IMR-90 (cell line): ENCODE data around the gene TMEM9B. TPM values are rescaled to one million over a fixed set of nuclear protein-coding genes. Genes with fewer than 3 reads are reported as not detected.

ENCODE experiments used
- ATAC-seq: fragments of 200-7000 bp; cut with Tn5 transposase; 2 replicates; pipeline ENCODE4 v1.9.1; 2020; ENCODE audit warnings: low read depth, mild to moderate bottlenecking, moderate library complexity
- BruUV-seq: library from RNA; stranded (reverse); fragments of 400-500 nt; replicated peaks from 2 replicates; lab custom pipeline; 2021; lab: Mats Ljungman, UMichigan
- CTCF ChIA-PET: fragments of 300-600 bp; formaldehyde crosslinking; extraction: SDS; loops from one replicate; lab custom pipeline; 2021; ENCODE audit warnings: antibody characterized with exemption; lab: Yijun Ruan, JAX
- POLR2A ChIA-PET: fragments of 300-600 bp; sonication (Branson Sonifier 250); formaldehyde crosslinking; loops from one replicate; lab custom pipeline; 2022; ENCODE audit warnings: antibody characterized with exemption; ENCODE audit not compliant: unreplicated experiment; lab: Charles Lee
- DNase-seq: peaks from one replicate; pipeline ENCODE4 v3.0.0; 2013
- H2AFZ ChIP-seq: replicated peaks from 2 replicates; pipeline ENCODE3; 2013; ENCODE audit warnings: low read length, mild to moderate bottlenecking; ENCODE audit not compliant: poor library complexity
- H2AK5ac ChIP-seq: 2 replicates; pipeline ENCODE4 v1.6.1; 2013; ENCODE audit warnings: low read depth, low read length, inconsistent platforms
- H2AK9ac ChIP-seq: replicated peaks from 2 replicates; pipeline ENCODE3; 2013; ENCODE audit warnings: mild to moderate bottlenecking, low read depth, low read length, moderate library complexity; ENCODE audit not compliant: poor library complexity
- H2BK120ac ChIP-seq: 2 replicates; pipeline ENCODE4 v1.6.1; 2013; ENCODE audit warnings: low read depth, low read length, inconsistent platforms
- H2BK15ac ChIP-seq: 3 replicates; pipeline ENCODE4 v1.6.1; 2013; ENCODE audit warnings: low read depth, low read length, inconsistent platforms
- H2BK20ac ChIP-seq: 2 replicates; pipeline ENCODE4 v1.6.1; 2013; ENCODE audit warnings: low read depth, mild to moderate bottlenecking, inconsistent platforms, low read length, moderate library complexity
- H2BK5ac ChIP-seq: 2 replicates; pipeline ENCODE4 v1.6.1; 2013; ENCODE audit warnings: mild to moderate bottlenecking, low read depth, low read length, inconsistent platforms; ENCODE audit not compliant: poor library complexity, severe bottlenecking
- H3K14ac ChIP-seq: replicated peaks from 2 replicates; pipeline ENCODE4 v1.6.1; 2013; ENCODE audit warnings: low read depth, low read length, inconsistent platforms
- H3K18ac ChIP-seq: 2 replicates; pipeline ENCODE4 v1.6.1; 2013; ENCODE audit warnings: low read depth, low read length, control low read depth
- H3K23ac ChIP-seq: 2 replicates; pipeline ENCODE4 v1.6.1; 2013; ENCODE audit warnings: low read depth, low read length, inconsistent platforms
- H3K27ac ChIP-seq: 2 replicates; pipeline ENCODE4 v1.5.1; 2013; ENCODE audit warnings: mild to moderate bottlenecking, control low read depth, low read length; ENCODE audit not compliant: insufficient read depth
- H3K27me3 ChIP-seq: 2 replicates; pipeline ENCODE4 v1.6.1; 2013; ENCODE audit warnings: low read length; ENCODE audit not compliant: control insufficient read depth, insufficient read depth
- H3K36me3 ChIP-seq: 2 replicates; pipeline ENCODE4 v1.6.1; 2013; ENCODE audit warnings: low read length, mixed read lengths; ENCODE audit not compliant: control insufficient read depth, insufficient read depth
- H3K4ac ChIP-seq: 2 replicates; pipeline ENCODE4 v1.6.1; 2013; ENCODE audit warnings: low read depth, low read length, inconsistent platforms
- H3K4me1 ChIP-seq: 2 replicates; pipeline ENCODE4 v1.6.1; 2013; ENCODE audit warnings: low read length, mixed read lengths; ENCODE audit not compliant: control insufficient read depth, insufficient read depth
- H3K4me2 ChIP-seq: 2 replicates; pipeline ENCODE4 v1.6.1; 2013; ENCODE audit warnings: low read depth, mild to moderate bottlenecking, control low read depth, low read length, moderate library complexity
- H3K4me3 ChIP-seq: 2 replicates; pipeline ENCODE4 v1.5.1; 2013; ENCODE audit warnings: low read depth, mild to moderate bottlenecking, control low read depth, low read length, moderate library complexity; ENCODE audit not compliant: insufficient read depth
- H3K56ac ChIP-seq: 2 replicates; pipeline ENCODE4 v1.6.1; 2013; ENCODE audit warnings: low read length, inconsistent platforms; ENCODE audit not compliant: insufficient read depth; ENCODE audit errors: extremely low read depth
- H3K79me1 ChIP-seq, 2 experiments: 2 replicates each; pipeline ENCODE4 v1.6.1; 2013; ENCODE audit warnings: low read length in 2 of 2, inconsistent platforms in 1 of 2, low read depth in 1 of 2
- H3K9ac ChIP-seq: 2 replicates; pipeline ENCODE4 v1.6.1; 2013; ENCODE audit warnings: low read depth, low read length, control low read depth
- H3K9me1 ChIP-seq: 2 replicates; pipeline ENCODE4 v1.6.1; 2013; ENCODE audit warnings: low read length, inconsistent platforms; ENCODE audit not compliant: insufficient read depth
- H3K9me3 ChIP-seq: 2 replicates; pipeline ENCODE4 v1.6.1; 2013; ENCODE audit warnings: low read length; ENCODE audit not compliant: control insufficient read depth, insufficient read depth
- H4K20me1 ChIP-seq: 2 replicates; pipeline ENCODE4 v1.6.1; 2013; ENCODE audit warnings: low read length, inconsistent platforms; ENCODE audit not compliant: insufficient read depth
- H4K5ac ChIP-seq: 2 replicates; pipeline ENCODE4 v1.6.1; 2013; ENCODE audit warnings: mild to moderate bottlenecking, low read depth, low read length, control low read depth
- H4K8ac ChIP-seq, 2 experiments: 2 replicates each; pipeline ENCODE4 v1.6.1; 2013; ENCODE audit warnings: low read depth in 2 of 2, low read length in 2 of 2, control low read depth in 1 of 2, inconsistent platforms in 1 of 2
- H4K91ac ChIP-seq: 2 replicates; pipeline ENCODE4 v1.6.1; 2013; ENCODE audit warnings: low read depth, low read length, inconsistent platforms; ENCODE audit not compliant: insufficient read depth
- NFE2L2 ChIP-seq: fragments of 150-350 bp; IDR thresholded peaks from 2 replicates; pipeline ENCODE4 v1.6.1; 2016; ENCODE audit warnings: low read depth, mild to moderate bottlenecking, low read length
- WGBS, 2 experiments: methylation state at CpG; one replicate each; pipeline versions ENCODE4 v1.1.5 to v1.1.7; 2013; ENCODE audit warnings: missing lambda C conversion rate in 2 of 2; ENCODE audit not compliant: insufficient read length in 1 of 2; ENCODE audit errors: extremely low coverage in 2 of 2; 5-methylcytosine and 5-hydroxymethylcytosine counted together
- dilution Hi-C: fragments of 300-500 bp; cut with HindIII; formaldehyde crosslinking; loops from one replicate; pipeline ENCODE4 v1.14.3; 2018; ENCODE audit warnings: low sequenced_read_pairs; ENCODE audit not compliant: unreplicated experiment
- in situ Hi-C: fragments of 300-500 bp; cut with MboI; formaldehyde crosslinking; loops from 3 replicates; pipeline ENCODE4 v1.14.3; 2019; ENCODE audit warnings: low sequenced_read_pairs, inconsistent platforms, mixed read lengths
- intact Hi-C: fragments of 100-400 bp; cut with micrococcal nuclease; formaldehyde crosslinking; loops from 2 replicates; pipeline ENCODE4 v1.10.0; 2022
- polyA plus RNA-seq, 3 experiments: library from polyadenylated mRNA; depleted of rRNA; stranded (reverse); fragments of >200 nt; gene quantifications; 2 replicates each; pipeline ENCODE4 v1.2.3, GENCODE V29; 2012; ENCODE audit warnings: low replicate concordance in 1 of 3
- total RNA-seq: library from RNA; depleted of rRNA; stranded (reverse); fragments of >200 nt; gene quantifications from 2 replicates; pipeline ENCODE4 v1.2.3, GENCODE V29; 2012

Gene TMEM9B
- total and polyA plus RNA-seq, 2 of the 4 experiments (the other 2 are of a cell fraction), result 24.6 to 25.6 TPM

DNA sequence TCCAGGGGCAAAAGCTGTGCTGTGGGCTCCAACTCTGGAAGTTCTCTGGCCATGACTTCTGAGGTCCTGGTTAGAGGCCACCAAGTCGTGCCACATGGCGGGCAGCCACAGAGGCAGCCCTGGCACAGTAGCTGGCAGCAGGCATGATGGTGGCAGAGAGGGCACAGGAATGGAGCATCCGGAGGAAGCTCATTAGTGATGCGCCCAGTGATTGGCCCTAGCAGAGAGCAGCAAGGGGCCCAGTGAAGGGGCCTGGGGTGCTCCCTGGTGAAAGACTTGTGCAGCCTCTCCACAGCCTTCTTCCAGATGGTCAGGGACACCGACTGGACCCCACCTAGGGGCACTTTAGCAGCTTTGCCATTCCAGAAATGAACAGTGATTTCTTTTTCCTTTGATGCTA lies 38.5 kb downstream of the TMEM9B start:
- Histone ChIP-seq H2AK5ac (no peak overlapping the region; the same call in 1 of the 2 replicates), H3K9me3 (no peaks in the 10 kb centered on the region), H4K8ac (no peak overlapping the region), H3K4me2 (no peak overlapping the region), H2BK15ac (no peak overlapping the region), H3K9ac (no peak overlapping the region), H3K14ac (no peak overlapping the region), H3K4me1 (peaks cover 10% of the 10 kb centered on the region), H4K20me1 (no peaks in the 10 kb centered on the region), H3K27ac (no peak overlapping the region), H3K27me3 (no peaks in the 10 kb centered on the region), H2BK5ac (no peak overlapping the region), H2AFZ (no peak overlapping the region), H4K91ac (no peak overlapping the region), H3K9me1 (peaks cover 12% of the 10 kb centered on the region; the same call in 1 of the 2 replicates), H2AK9ac (no peak overlapping the region), H3K4me3 (no peak overlapping the region), H3K18ac (no peak overlapping the region), H3K56ac (no peak overlapping the region), H2BK120ac (no peak overlapping the region), H3K79me1 (no peaks in the 10 kb centered on the region), H3K36me3 (peaks cover 13% of the 10 kb centered on the region), H4K5ac (no peak overlapping the region), H3K23ac (no peak overlapping the region), H2BK20ac (no peak overlapping the region), H3K4ac (no peak overlapping the region)
- ChIA-PET POLR2A (interaction anchor here (1.1 kb wide), 1 partner anchor 9 kb away, joined by 3 read pairs; no protein-coding TSS in a partner anchor), CTCF (no interaction called here)
- ATAC-seq (no peak), DNase-seq (no peak)
- BruUV-seq, result no TSS peak
- 93% methylated on average over 3 of the region's 5 CpGs; no CpG with 5 or more reads in 1 of the 2 experiments for WGBS, 2 experiments
- dilution Hi-C loops, result no loop called here
- in situ Hi-C loops, result no loop called here
- intact Hi-C loops, result no loop called here
- TF ChIP-seq NFE2L2, result no peak
